Right kidney (tissue), 9 donors: ENCODE data around the gene DYNLT5.
"Not testable (repeated sequence)": the region's sequence is repeated elsewhere in the genome, so short reads cannot be mapped to it uniquely, and the experiment has no call there.

Experiments
- DNase-seq: peaks from one replicate; pipeline ENCODE4 v3.0.0-alpha.2; 2016
- long read RNA-seq, 8 donors: transcript quantifications; one replicate each; lab custom pipeline, GENCODE V29; 2026

DYNLT5 gene
- long read RNA-seq, donor 1: 0 reads
- long read RNA-seq, donor 2: 0 reads
- long read RNA-seq, donor 3: 0 reads
- long read RNA-seq, donor 4: 0 reads
- long read RNA-seq, donor 5, partial matches to known transcripts: 0 of 2 reads
- long read RNA-seq, donor 5, other reads (novel, unspliced or antisense): 0 of 2 reads
- long read RNA-seq, donor 6: 0 reads
- long read RNA-seq, donor 7, partial matches to known transcripts: 0 of 3 reads
- long read RNA-seq, donor 7, other reads (novel, unspliced or antisense): 0 of 3 reads
- long read RNA-seq, donor 8: 0 reads

GRCh38 chr1:66752000-66752592, at the start of gene DYNLT5:
Gene DYNLT5, plus strand, starts transcription at chr1:66752459. Its CDS starts 2,200 bp downstream, at chr1:66754659.
- DNase-seq: peak; percentile 59

GRCh38 chr1:66704177-66704875, 47.9 kb upstream of the DYNLT5 start:
- no peak for DNase-seq

- DNase-seq: no peak
Measured at GRCh38 chr1:66705110-66705509, 47.1 kb upstream of the DYNLT5 start.

GRCh38 chr1:66711420-66711819, 40.8 kb upstream of the DYNLT5 start:
- no peak for DNase-seq

GRCh38 chr1:66712839-66713238, 39.4 kb upstream of the DYNLT5 start:
- DNase-seq: peak; percentile 6

GRCh38 chr1:66723985-66724384, 28.3 kb upstream of the DYNLT5 start:
- no peak for DNase-seq

- DNase-seq: peak; percentile 53
Measured at GRCh38 chr1:66725885-66726665, 26.2 kb upstream of the DYNLT5 start.

GRCh38 chr1:66728021-66728420, 24.2 kb upstream of the DYNLT5 start:
- DNase-seq: no peak

GRCh38 chr1:66728716-66729115, 23.5 kb upstream of the DYNLT5 start:
- not testable (repeated sequence) for DNase-seq

GRCh38 chr1:66729119-66729518, 23.1 kb upstream of the DYNLT5 start:
- DNase-seq: no peak

GRCh38 chr1:66729523-66729922, 22.7 kb upstream of the DYNLT5 start:
- no peak for DNase-seq

GRCh38 chr1:66730462-66730861, 21.8 kb upstream of the DYNLT5 start:
- DNase-seq: no peak

- no peak for DNase-seq
Measured at GRCh38 chr1:66731170-66731865, 20.9 kb upstream of the DYNLT5 start.

GRCh38 chr1:66732407-66733166, 19.7 kb upstream of the DYNLT5 start:
- DNase-seq: no peak

- DNase-seq: no peak
Measured at GRCh38 chr1:66733348-66734017, 18.8 kb upstream of the DYNLT5 start.

GRCh38 chr1:66734531-66734930, 17.7 kb upstream of the DYNLT5 start:
- DNase-seq: not testable (repeated sequence)

- DNase-seq: no peak
Measured at GRCh38 chr1:66737836-66738235, 14.4 kb upstream of the DYNLT5 start.

GRCh38 chr1:66739401-66740157, 12.7 kb upstream of the DYNLT5 start:
- DNase-seq: no peak

- DNase-seq: no peak
Measured at GRCh38 chr1:66745451-66745850, 6.8 kb upstream of the DYNLT5 start.

GRCh38 chr1:66747501-66747900, 4.8 kb upstream of the DYNLT5 start:
- DNase-seq: no peak
